Stimulated activated CD4-positive, alpha-beta T cell treated with anti-CD3 and anti-CD28 coated beads, Interleukin-2, amount 100 ng/mL, for 48 hours (primary cell): Measurements from ENCODE around the gene PRR16.

ENCODE experiments used
- DNase-seq, 2 donors: peaks; one replicate each; pipeline ENCODE4 v3.0.0-alpha.2; 2020

PRR16 gene

GRCh38 chr5:120517607-120518252 is 53.6 kb downstream of the PRR16 start:
- DNase-seq, result no peak

DNA sequence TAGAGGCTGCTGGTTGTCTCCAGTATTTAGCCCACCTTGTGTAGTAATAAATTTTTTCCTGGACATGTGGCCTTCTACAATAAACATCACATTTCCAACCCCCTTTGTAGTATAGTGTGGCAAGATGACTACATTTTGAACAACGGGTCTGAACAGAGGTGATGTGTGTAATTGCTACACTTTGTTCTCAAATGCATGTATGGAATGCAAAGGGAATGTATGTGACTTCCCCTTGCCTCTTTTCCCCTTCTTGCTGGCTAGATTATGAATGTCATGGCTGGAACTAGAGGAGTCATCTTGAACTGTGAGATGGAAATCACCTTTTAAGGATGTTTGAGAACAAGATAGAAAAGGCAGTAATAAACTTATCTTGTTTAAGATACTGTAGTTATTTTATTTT is 54.5 kb downstream of the PRR16 start:
- no peak for DNase-seq

GRCh38 chr5:120527251-120527650 is 63.2 kb downstream of the PRR16 start:
- no peak for DNase-seq

DNA sequence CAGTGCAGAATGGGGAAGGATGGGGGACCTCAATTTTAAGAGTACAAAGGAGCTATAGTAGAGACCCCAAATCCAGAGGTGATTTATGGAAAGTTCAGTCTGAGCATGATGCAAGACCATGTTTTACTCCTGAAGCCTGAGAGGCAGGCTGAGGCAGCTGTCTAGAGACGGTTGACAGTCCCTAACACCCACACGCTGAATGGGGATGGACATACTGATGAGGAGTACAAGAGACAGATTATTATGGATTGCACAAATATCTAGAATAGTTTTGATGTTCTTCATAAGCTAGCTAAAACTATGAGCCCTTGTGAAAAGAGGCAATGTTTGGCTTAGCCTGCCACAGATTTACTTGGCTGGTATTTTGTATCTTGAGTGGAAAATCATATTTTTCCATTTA is 64.5 kb downstream of the PRR16 start:
- no peak for DNase-seq

DNA sequence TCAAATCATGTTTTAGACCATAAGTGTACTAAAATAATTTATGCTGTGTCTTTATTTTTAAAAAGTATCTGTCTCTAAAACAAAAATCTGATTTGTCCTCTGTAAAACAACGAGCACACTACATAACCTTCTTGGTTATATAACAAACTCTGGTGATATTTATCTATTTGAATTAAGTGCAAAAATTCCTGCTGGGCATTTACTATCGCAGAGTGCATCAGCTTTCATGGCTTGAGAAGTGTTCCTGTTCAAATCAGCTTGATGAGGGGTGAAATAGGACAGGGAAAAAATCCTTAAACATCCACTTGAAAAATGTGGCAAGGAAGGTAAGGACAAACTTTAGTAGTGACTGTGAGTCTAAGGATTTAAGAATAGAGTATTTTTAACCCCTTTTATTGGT is 65.3 kb downstream of the PRR16 start:
- DNase-seq, result no peak

GRCh38 chr5:120531215-120531614 is 67.1 kb downstream of the PRR16 start:
- no peak for DNase-seq

DNA sequence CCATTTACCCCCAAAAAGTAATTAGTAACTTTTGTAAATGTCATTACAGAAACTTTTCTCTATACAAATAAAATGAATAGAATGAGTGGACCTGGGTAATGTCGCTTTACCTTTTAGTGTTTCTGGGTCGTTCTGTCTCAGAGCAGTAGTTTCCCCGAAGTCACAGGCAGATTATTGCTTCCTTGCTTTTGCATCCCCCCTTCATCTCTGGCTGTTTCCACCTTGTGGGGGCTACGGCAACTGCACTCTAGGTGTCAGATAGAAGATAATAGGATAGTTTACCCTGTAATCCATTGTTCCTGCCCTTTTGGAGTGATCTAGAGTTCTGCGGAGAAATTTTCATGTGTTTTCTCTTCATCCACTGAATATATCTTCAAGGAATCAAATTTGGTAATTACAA is 68.7 kb downstream of the PRR16 start:
- DNase-seq, result no peak

GRCh38 chr5:120533581-120533980 is 69.5 kb downstream of the PRR16 start:
- DNase-seq, result no peak

GRCh38 chr5:120535900-120536299 is 71.8 kb downstream of the PRR16 start:
- no peak for DNase-seq

GRCh38 chr5:120538149-120538548 is 74.0 kb downstream of the PRR16 start:
- no peak for DNase-seq

- DNase-seq, result no peak
Measured at GRCh38 chr5:120538644-120539043, 74.5 kb downstream of the PRR16 start.

- no peak for DNase-seq
Measured at GRCh38 chr5:120539471-120539870, 75.4 kb downstream of the PRR16 start.

GRCh38 chr5:120540097-120540496 is 76.0 kb downstream of the PRR16 start:
- DNase-seq, result no peak

DNA sequence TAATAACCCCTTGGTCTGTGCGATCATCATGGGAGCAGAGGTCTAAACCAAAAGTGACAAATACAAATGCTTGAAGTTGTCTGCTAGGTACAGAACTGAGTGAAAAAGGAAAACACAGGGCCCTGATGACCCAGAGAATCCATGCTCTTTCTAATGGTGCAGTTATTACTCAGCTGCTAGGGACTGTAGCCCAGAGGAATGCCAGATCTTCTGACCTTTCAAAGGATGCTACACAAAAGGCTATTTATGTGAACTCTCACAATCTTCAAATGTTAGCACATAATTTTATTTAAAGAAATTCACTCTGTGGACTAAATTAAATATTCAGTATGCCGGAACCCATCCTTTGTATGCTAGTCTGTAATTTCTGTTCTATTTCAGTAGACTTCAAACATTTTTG is 79.9 kb downstream of the PRR16 start:
- no peak for DNase-seq

DNA sequence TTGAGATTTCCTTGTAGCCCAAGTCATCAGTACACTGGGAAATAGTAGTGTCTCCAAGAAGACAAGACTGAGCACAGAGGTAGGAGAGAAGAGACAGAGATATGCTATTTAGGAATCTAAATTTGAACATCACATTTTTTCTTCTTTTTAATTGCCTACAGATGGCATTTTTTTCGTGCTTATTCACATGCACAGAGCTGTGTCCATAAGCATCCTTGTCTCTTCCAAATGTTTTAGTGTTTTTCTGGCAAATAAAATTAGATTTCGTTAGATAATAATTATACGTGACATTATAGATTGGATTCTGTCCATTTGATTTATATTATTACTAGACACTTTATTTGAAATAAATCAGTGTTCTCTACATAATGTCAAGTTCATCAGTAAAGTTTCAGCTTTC is 80.9 kb downstream of the PRR16 start:
- DNase-seq, result no peak

DNA sequence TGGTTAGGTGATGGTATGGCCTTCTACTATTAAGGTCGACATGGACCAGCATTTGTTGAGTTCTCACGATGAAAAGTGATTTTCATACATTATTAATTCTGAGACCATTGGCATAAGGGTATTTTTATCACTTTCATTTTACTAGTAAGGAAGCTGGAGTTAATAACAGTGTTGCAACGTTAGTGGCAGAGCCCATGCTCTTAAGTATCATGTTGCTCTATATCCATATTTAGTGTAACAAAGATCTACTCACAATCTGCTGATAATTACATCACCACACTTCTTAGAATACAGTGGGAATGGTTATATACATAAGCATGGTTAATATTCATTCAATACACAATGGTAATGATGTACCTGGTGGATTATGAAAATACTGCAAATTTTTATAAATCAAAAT is 81.9 kb downstream of the PRR16 start:
- DNase-seq, result no peak

DNA sequence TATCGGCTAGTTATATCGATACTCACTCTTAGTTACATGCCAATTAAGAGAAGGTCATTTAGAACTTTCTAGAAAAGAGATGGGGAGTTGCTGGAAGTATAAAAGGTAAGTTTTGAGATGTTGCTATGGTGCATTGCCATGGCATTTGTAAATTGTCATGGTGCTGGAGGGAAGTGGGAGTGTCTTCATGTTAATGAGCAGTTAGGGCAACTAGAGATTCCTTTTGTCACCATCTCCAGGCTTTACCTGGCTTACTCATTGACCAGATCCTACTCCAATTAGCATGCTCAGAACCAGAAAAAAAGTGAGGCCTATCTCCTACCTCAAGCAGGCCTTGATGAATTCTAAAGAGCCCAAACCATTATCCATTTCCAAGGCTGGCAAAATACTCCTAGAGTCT is 82.8 kb downstream of the PRR16 start:
- DNase-seq, result no peak

DNA sequence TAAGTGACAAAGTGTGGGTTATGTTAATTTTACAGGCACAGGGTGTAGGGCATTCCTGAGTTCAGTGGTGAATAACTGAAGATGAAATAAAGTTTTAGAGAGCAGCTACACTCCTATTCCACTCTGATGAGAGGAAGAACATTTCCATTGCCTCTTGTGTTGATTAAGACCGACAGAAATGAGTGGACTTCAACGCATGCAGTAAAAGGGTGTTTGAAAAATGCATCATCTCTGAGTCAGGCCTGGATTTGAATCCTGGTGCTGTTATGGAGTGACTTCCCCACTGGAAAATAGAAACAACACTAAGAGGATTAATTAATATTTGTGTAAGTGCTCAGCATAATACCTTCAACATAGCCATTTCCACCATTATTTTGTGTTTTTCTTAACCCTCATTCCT is 86.3 kb downstream of the PRR16 start:
- no peak for DNase-seq

GRCh38 chr5:120552638-120553037 is 88.5 kb downstream of the PRR16 start:
- no peak for DNase-seq

- DNase-seq, result no peak
Measured at GRCh38 chr5:120555345-120555744, 91.2 kb downstream of the PRR16 start.

- DNase-seq, result no peak
Measured at GRCh38 chr5:120564013-120564412, 99.9 kb downstream of the PRR16 start.

DNA sequence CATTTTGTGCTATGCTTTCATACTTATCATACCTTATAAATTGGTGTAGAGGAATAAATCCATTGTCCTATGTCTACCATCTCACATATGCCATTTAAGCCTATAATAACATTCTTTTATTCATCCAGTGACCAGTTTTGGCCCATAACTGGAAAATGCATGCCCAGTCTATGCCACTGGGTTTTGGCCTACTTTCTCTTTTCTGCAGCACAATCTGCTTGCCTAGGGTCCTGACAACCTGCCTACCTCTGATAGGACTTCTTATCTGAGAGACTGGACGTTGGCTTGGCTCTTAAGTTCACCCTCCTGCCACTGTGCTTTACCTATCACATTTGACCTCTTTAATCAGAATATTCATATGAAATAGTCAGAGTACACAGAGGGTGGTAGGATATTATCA is 103.0 kb downstream of the PRR16 start:
- no peak for DNase-seq

DNA sequence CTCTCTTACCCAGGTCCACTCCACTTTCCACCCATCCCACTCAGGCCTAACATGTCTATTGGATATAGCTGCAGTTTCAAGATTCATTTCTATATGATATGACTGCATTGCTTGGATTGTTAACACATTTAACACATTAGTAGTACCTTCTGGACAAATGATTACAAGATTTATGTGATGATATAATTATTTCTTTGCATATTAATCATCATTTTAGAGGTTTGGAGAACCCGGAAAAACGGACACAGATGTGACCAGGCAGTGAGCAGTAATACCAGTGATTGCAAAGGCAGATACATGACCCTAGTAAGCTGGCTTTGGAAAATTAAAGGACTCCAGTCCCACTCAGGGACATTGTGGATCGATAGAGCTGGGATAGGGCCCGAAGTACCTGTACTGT is 103.8 kb downstream of the PRR16 start:
- DNase-seq, result no peak

GRCh38 chr5:120568711-120569110 is 104.6 kb downstream of the PRR16 start:
- no peak for DNase-seq

DNA sequence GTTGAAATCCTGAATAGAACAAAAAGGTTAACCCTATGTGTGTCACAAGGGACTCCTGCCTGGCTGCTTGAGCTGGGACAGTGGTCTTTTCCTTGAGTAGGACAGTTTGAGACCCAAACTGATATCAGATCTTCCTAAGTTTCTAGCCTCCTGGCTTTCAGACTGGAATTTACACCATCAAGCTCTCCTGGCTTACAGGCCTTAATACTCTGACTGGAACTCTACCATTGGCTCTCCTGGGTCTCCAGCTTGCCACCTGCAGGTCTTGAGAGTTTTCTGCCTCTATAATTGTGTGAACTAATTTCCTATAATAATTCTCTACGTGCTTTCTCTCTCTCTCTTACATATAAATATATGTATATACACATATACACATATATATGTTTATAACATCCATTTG is 112.5 kb downstream of the PRR16 start:
- no peak for DNase-seq

DNA sequence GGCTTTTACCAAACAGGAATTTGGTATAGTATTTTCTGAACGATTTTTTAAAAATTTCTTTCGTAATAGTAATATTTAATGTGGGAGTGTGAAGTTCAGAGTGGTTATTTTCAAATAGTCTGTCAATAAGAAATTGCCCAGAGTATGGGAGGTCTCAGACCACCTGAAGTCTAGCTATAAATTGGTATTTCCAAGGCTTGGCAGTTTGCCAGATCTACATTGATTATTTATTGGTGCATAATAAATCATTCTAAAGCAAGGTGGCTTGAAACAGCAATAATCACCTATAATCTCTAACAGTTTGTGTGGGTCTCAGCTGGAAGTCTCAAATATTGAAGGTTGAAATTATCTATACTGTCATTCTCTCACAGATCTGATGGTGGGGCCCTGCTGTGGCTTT is 118.5 kb downstream of the PRR16 start:
- DNase-seq, result no peak
